Skeletal muscle tissue (tissue), 4 donors: ENCODE results near the gene CARMIL1. TPM values are rescaled to one million over a fixed set of nuclear protein-coding genes. Genes with fewer than 3 reads are reported as not detected.

Experiments used
- H3K27ac ChIP-seq: one replicate; pipeline ENCODE4 v1.7.0; 2013; ENCODE audit warnings: mild to moderate bottlenecking, low read depth, low read length, inconsistent platforms
- H3K27me3 ChIP-seq, 3 donors: one replicate each; pipeline ENCODE4 v1.7.0; 2013; ENCODE audit warnings: low read length in 3 of 3; ENCODE audit not compliant: control insufficient read depth in 3 of 3, insufficient read depth in 3 of 3
- H3K36me3 ChIP-seq, 3 donors: one replicate each; pipeline ENCODE4 v1.7.0; 2013; ENCODE audit warnings: low read length in 3 of 3; ENCODE audit not compliant: control insufficient read depth in 3 of 3, insufficient read depth in 3 of 3
- H3K4me1 ChIP-seq, 3 donors: one replicate each; pipeline ENCODE4 v1.7.0; 2013; ENCODE audit warnings: low read length in 3 of 3, mild to moderate bottlenecking in 3 of 3; ENCODE audit not compliant: control insufficient read depth in 3 of 3, insufficient read depth in 3 of 3
- H3K4me3 ChIP-seq, 3 donors: one replicate each; pipeline ENCODE4 v1.7.0; 2013; ENCODE audit warnings: low read length in 3 of 3
- H3K9ac ChIP-seq, 3 donors: one replicate each; pipeline ENCODE4 v1.7.0; 2013; ENCODE audit warnings: low read length in 3 of 3, mild to moderate bottlenecking in 3 of 3, moderate library complexity in 2 of 3, low read depth in 1 of 3
- H3K9me3 ChIP-seq, 3 donors: one replicate each; pipeline ENCODE4 v1.7.0; 2013; ENCODE audit warnings: low read length in 3 of 3; ENCODE audit not compliant: control insufficient read depth in 3 of 3
- total RNA-seq: library from RNA; depleted of rRNA; stranded (reverse); fragments of >200 nt; gene quantifications from one replicate; pipeline ENCODE4 v1.2.3, GENCODE V29; 2014
- donor health status: Osteomylitis.

The CARMIL1 gene
- total RNA-seq, 1 donor from 2014 or later = 4.7 TPM

DNA sequence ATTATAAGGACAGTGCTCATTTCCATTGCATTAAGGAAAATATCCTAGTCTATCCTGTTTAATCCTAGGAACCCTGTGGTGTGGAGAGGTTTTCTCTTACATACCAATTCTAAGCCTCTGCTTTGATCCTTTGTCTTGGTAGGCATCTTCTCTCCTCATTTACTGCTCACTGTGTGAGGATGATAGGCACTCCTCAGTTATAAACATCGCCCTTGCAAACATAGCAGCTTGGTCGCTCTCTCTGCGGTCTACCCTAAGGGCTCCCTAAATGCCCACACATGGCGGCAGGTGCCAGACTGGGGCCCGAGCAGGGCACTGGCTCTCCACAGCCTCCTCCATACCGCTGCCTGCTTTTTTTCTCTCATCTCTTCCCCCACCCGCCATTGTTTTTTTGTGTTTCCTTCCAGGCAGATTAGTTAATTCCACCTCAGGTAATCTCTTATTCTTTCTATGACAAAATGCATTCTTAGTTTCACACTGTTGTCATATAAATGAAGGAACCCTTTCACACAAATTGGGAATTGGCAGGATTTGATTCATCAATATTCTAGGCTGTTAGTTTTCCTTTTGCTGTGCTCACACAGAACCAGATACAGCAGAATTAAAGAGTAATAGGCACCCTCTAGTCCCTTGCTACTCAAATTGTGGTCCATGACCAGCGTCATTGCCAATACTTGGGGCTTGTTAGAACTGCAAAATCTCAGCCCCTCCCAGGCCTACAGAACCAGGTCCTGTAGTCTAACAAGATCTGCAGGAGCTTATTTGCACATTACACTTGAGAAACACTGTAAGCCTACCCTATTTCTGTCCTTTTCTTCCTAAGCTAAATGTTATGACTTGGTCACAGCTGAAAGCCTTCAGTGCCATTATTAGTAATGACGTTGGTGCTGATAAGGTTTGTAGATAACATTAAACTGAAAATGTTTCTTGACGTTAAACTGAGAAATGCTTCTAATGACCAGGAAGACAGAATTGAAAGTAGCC, 36.3 kb downstream of the CARMIL1 start:
- no peaks in the 10 kb centered on the region for H3K27me3 ChIP-seq
- H3K4me1 ChIP-seq = peaks cover 0 to 2% (median 0%) of the 10 kb centered on the region in 3 donors
- H3K9ac ChIP-seq = no peak overlapping the region
- no peaks in the 10 kb centered on the region for H3K36me3 ChIP-seq
- H3K27ac ChIP-seq = no peak overlapping the region
- H3K9me3 ChIP-seq = no peaks in the 10 kb centered on the region
- H3K4me3 ChIP-seq = no peak overlapping the region

DNA sequence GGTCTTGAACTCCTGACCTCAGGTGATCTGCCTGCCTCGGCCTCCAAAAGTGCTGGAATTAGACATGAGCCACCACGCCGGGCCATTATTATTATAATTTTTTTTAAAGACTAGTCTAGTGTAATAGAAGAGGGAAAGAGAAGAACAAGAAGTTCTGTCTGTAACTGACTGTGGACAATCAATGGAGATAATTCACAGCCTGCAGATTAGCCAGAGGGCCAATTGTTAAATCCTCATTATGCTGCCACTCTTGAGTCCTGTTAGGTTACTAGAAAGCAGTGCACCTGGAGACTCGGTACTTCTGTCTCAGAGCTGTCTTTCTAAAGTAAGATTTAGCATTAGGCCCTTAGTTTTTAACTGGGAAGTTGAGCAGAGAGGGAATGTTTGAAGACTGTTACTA, 37.5 kb downstream of the CARMIL1 start:
- H3K9ac ChIP-seq = no peak overlapping the region
- no peaks in the 10 kb centered on the region for H3K36me3 ChIP-seq
- H3K4me3 ChIP-seq = no peak overlapping the region
- no peak overlapping the region for H3K27ac ChIP-seq
- H3K27me3 ChIP-seq = no peaks in the 10 kb centered on the region
- H3K9me3 ChIP-seq = no peaks in the 10 kb centered on the region
- peaks cover 0 to 2% (median 0%) of the 10 kb centered on the region in 3 donors for H3K4me1 ChIP-seq

DNA sequence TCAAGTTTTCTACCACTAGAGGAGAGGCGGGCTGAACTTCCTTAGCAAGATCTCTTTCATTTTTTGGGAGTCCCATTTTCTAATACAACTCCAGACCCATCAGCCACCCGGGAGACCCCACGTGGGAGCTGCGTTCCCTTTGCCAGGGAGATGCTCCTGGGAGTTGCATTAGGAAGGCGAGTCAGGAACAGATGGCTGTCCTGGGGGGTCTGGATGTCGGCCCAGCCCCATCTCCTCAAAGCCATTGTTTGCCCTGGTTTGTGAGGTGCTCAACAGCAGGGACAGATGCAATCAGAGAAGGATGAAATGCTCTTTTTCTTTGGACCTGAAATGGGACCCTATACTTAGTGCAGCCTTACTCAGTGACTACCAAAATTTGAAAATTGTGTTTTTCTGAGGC, 39.4 kb downstream of the CARMIL1 start:
- Histone ChIP-seq H3K9me3 (no peaks in the 10 kb centered on the region), H3K4me3 (no peak overlapping the region), H3K36me3 (no peaks in the 10 kb centered on the region), H3K9ac (no peak overlapping the region), H3K4me1 (no peaks in the 10 kb centered on the region), H3K27ac (no peak overlapping the region), H3K27me3 (no peaks in the 10 kb centered on the region)

DNA sequence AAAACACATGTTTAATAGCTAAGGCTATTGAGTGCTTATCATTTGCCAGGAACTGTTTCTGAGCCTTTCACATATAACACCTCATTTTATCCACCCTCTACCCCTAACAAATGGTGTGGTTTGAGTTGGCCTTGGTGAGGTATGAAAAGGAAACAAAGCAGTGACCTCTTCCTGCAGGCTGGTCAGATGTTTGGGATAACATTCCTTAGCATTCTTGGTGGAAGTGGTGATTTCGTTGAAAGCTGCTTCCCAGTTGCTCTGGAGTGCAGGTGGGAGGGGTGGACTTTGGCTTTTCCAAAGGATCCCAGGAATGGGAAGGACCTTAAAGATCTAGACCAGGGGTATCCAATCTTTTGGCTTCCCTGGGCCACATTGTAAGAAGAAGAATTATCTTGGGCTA, 41.3 kb downstream of the CARMIL1 start:
- no peaks in the 10 kb centered on the region for H3K9me3 ChIP-seq
- H3K9ac ChIP-seq = no peak overlapping the region
- no peak overlapping the region for H3K4me3 ChIP-seq
- no peaks in the 10 kb centered on the region for H3K36me3 ChIP-seq
- H3K27ac ChIP-seq = no peak overlapping the region
- no peaks in the 10 kb centered on the region for H3K27me3 ChIP-seq
- no peaks in the 10 kb centered on the region for H3K4me1 ChIP-seq

DNA sequence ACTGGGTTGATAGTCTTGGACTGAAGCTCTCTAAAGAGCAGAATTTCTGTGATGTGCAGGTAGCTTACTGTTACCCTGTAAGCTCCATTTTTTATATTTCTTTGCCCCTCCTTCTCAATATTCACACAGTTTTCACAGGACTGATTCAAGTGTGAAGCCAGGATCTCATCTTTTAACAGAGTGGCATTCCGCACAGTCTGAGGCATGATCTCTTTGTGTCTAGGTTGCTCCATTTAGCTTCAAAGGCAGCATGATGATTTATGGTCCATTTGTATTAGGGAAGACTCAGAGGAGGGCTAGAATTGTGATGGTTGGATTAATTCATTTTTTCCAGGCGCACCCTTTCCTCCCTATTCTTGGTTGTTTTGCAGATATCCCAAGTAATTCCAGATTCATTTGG, 43.5 kb downstream of the CARMIL1 start:
- H3K9ac ChIP-seq = no peak overlapping the region
- H3K9me3 ChIP-seq = no peaks in the 10 kb centered on the region
- H3K27me3 ChIP-seq = no peaks in the 10 kb centered on the region

DNA sequence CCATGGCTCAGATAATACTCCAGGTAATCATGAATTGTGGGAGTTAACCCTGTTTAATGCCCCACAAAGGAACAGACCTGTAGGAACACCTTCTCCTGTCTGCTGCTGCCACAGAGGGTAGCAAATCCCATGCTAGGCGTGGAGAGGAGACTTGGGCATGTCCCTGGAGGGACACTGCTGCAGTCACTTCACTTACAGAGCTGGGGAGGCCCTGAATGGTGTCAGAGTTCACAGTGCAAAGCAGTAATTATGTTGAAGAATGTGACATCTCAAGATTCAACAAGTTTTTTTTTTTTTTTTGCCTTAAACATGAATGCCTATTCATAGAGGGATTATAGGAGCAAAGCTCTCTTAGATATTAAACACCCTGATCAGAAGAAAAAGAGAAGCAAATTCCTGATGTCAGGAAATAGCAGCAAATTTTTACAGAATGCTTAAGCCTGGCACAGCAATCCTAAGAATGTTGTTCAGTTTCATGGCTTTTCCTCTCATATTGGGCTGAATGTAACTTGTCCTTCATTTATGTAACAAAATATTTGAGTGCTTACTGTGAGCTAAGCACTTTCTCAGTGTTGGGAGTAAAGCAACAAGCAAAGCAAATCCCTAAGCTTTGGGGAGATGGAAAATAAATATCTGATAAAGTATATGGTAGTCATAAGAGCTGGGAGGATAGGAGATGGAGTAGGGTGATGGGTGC, 45.0 kb downstream of the CARMIL1 start:
- Histone ChIP-seq H3K4me1 (no peaks in the 10 kb centered on the region), H3K27me3 (no peaks in the 10 kb centered on the region), H3K9ac (no peak overlapping the region), H3K9me3 (no peaks in the 10 kb centered on the region), H3K27ac (no peak overlapping the region), H3K36me3 (no peaks in the 10 kb centered on the region), H3K4me3 (no peak overlapping the region)

More for the DNA sequence above, 43.5 kb downstream of the CARMIL1 start:
- no peaks in the 10 kb centered on the region for H3K36me3 ChIP-seq
- H3K4me3 ChIP-seq = no peak overlapping the region
- H3K4me1 ChIP-seq = no peaks in the 10 kb centered on the region
- no peak overlapping the region for H3K27ac ChIP-seq

DNA sequence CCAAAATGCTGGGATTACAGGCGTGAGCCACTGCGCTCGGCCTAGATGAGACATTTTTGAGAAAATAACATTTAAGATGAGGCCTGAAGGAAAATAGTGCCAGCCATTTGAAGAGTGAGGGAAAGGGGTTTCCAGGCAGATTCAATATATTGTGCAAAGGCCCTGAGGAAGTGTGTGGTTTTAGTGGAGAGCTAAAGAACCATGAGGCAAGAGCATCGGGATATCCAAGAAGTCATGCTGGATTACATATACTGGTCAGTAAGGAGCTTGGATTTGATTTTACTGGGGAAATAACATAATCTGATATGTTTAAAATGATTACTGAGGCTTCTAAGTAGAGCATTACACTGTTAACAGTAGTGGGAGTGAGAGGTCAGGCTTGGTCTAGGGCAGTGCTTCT, 47.0 kb downstream of the CARMIL1 start:
- Histone ChIP-seq H3K27me3 (no peaks in the 10 kb centered on the region), H3K36me3 (no peaks in the 10 kb centered on the region), H3K4me3 (no peak overlapping the region), H3K27ac (no peak overlapping the region), H3K9ac (no peak overlapping the region), H3K9me3 (no peaks in the 10 kb centered on the region), H3K4me1 (peaks cover 0 to 3% (median 0%) of the 10 kb centered on the region in 3 donors)

DNA sequence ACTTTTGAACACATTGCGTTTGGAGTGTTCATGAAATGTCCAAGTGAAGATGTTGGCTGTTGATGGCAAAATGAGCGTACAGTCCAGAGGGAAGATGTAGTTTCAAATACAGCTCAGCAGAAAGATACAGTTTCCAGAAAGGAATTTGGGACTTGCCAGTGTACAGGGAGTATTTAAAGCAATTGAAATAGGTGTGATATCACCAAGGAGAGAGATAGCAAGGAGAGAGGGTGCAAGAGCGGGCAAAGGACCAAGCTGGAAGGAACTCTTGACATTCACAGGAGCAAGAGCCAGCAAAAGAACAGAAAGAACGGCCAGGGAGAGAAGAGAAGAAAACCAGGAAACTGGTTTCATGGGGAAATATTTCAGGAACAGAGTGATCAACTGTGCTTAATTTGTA, 47.8 kb downstream of the CARMIL1 start:
- Histone ChIP-seq H3K9ac (no peak overlapping the region), H3K27ac (no peak overlapping the region), H3K9me3 (no peaks in the 10 kb centered on the region), H3K4me1 (peaks cover 0 to 4% (median under 1%) of the 10 kb centered on the region in 3 donors), H3K27me3 (no peaks in the 10 kb centered on the region), H3K36me3 (no peaks in the 10 kb centered on the region), H3K4me3 (no peak overlapping the region)

DNA sequence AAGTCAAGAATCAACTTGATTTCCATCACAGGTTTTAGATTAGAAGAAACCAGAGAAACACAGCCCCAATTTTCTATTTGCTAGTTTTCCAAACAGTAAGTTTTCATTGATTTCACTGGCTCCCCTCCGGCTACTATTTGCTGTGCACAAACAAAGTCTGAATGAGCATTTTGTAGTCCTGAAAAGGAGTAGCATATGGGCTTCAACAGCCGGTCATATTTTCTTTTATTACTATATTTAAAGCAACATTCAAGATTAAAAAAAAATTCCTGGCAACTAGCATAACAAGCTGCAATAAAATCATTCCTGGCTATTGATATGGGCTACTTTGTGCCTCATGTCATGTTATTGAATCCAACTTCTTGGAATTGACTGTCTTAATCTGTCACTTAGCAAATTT, 48.3 kb downstream of the CARMIL1 start:
- Histone ChIP-seq H3K27ac (no peak overlapping the region), H3K4me3 (no peak overlapping the region), H3K4me1 (peaks cover 0 to 4% (median 3%) of the 10 kb centered on the region in 3 donors), H3K9me3 (no peaks in the 10 kb centered on the region), H3K27me3 (no peaks in the 10 kb centered on the region), H3K9ac (no peak overlapping the region), H3K36me3 (no peaks in the 10 kb centered on the region)
